HepG2 (cell line): ENCODE data around the gene LRPPRC. TPM values are rescaled to one million over a fixed set of nuclear protein-coding genes. Genes with fewer than 3 reads are reported as not detected.

Source experiments
- ATAC-seq: fragments of 200-7000 bp; cut with Tn5 transposase; 3 replicates; pipeline ENCODE4 v1.9.1; 2020; ENCODE audit warnings: mild to moderate bottlenecking, moderate library complexity
- BruUV-seq: library from RNA; stranded (reverse); fragments of 400-500 nt; replicated peaks from 2 replicates; lab custom pipeline; 2021; lab: Mats Ljungman, UMichigan
- CTCF ChIA-PET: fragments of 300-600 bp; formaldehyde crosslinking; extraction: SDS; loops from one replicate; lab custom pipeline; 2021; ENCODE audit warnings: low total read pairs, inconsistent platforms, low intra/inter-chr PET ratio; lab: Yijun Ruan, JAX
- POLR2A ChIA-PET: fragments of 350-600 bp; sonication (Branson Sonifier 250); formaldehyde crosslinking; loops from one replicate; lab custom pipeline; 2020; ENCODE audit warnings: antibody characterized with exemption, inconsistent platforms; lab: Yijun Ruan, JAX
- DNase-seq: peaks from one replicate; pipeline ENCODE4 v3.0.0-alpha.2; 2015; ENCODE audit warnings: low spot score
- FAIRE-seq: peaks from 3 replicates; lab custom pipeline; 2011; peaks lifted over from hg19 to GRCh38; lab: Jason Lieb, UNC
- H2AFZ ChIP-seq: one replicate; pipeline ENCODE4 v1.6.1; 2011; ENCODE audit warnings: low read length, inconsistent platforms
- H3K27ac ChIP-seq: fragments of 300-600 bp; 3 replicates; pipeline ENCODE4 v1.8.0; 2011; ENCODE audit warnings: mixed run types, mild to moderate bottlenecking, mixed read lengths, low read length, inconsistent platforms; ENCODE audit not compliant: insufficient read depth; ENCODE audit errors: extremely low read length
- H3K27me3 ChIP-seq, 2 experiments: fragments of 200-600 bp in 1 of 2; 2 replicates in 1 of 2; 3 replicates in 1 of 2; pipeline versions ENCODE4 v1.6.0 to v1.8.0; 2011; ENCODE audit warnings: low read length in 2 of 2, mild to moderate bottlenecking in 2 of 2, moderate library complexity in 2 of 2, inconsistent platforms in 1 of 2; ENCODE audit not compliant: insufficient read depth in 2 of 2, control insufficient read depth in 1 of 2
- H3K36me3 ChIP-seq, 2 experiments: fragments of 200-600 bp in 1 of 2; replicated peaks in 1 of 2; 2 replicates in 1 of 2; 3 replicates in 1 of 2; pipeline versions ENCODE4 v1.5.1 to v1.8.0; 2011; ENCODE audit warnings: low read length in 2 of 2, inconsistent platforms in 1 of 2; ENCODE audit not compliant: insufficient read depth in 2 of 2, control insufficient read depth in 1 of 2
- H3K4me1 ChIP-seq: 2 replicates; pipeline ENCODE4 v1.5.1; 2012; ENCODE audit warnings: low read length, inconsistent platforms; ENCODE audit not compliant: insufficient read depth
- H3K4me2 ChIP-seq: 2 replicates; pipeline ENCODE4 v1.6.0; 2011; ENCODE audit warnings: low read depth, low read length, inconsistent platforms
- H3K4me3 ChIP-seq, 3 experiments: fragments of 200-600 bp in 1 of 3; sonication (generic), shearing (Covaris generic) in 1 of 3; replicated peaks in 1 of 3; 2 replicates each; pipeline ENCODE4 v1.5.1; 2011 to 2016; ENCODE audit warnings: low read length in 3 of 3, inconsistent platforms in 2 of 3, low read depth in 2 of 3, mild to moderate bottlenecking in 2 of 3, control low read depth in 1 of 3, mixed read lengths in 1 of 3; ENCODE audit not compliant: insufficient read depth in 1 of 3
- H3K79me2 ChIP-seq: one replicate; pipeline ENCODE4 v1.6.1; 2011; ENCODE audit warnings: low read length, inconsistent platforms; ENCODE audit not compliant: insufficient read depth
- H3K9ac ChIP-seq: 2 replicates; pipeline ENCODE4 v1.6.0; 2011; ENCODE audit warnings: mild to moderate bottlenecking, low read depth, low read length, inconsistent platforms; ENCODE audit not compliant: insufficient read depth
- H3K9me3 ChIP-seq: 2 replicates; pipeline ENCODE4 v1.5.1; 2012; ENCODE audit warnings: mild to moderate bottlenecking, low read length
- H4K20me1 ChIP-seq: 2 replicates; pipeline ENCODE4 v1.6.0; 2011; ENCODE audit warnings: inconsistent platforms, mild to moderate bottlenecking, low read length, moderate library complexity; ENCODE audit not compliant: insufficient read depth
- NR2F6 ChIP-seq, 2 experiments: IDR thresholded peaks; 2 replicates each; pipeline ENCODE4 v1.6.1; 2016; ENCODE audit warnings: antibody characterized with exemption in 1 of 2, mild to moderate bottlenecking in 1 of 2
- ZBTB4 ChIP-seq: sonication (generic); formaldehyde crosslinking; IDR thresholded peaks from 2 replicates; pipeline ENCODE4 v1.4.0; 2020; ENCODE audit warnings: missing genetic modification reagents, mild to moderate bottlenecking, borderline replicate concordance
- ZFP41 ChIP-seq: sonication (generic); formaldehyde crosslinking; IDR thresholded peaks from 2 replicates; pipeline ENCODE4 v1.4.0; 2020; ENCODE audit warnings: mild to moderate bottlenecking, missing genetic modification reagents, borderline replicate concordance
- WGBS: methylation state at CpG from one replicate; pipeline ENCODE4 v1.1.6; 2017; ENCODE audit warnings: low lambda C conversion rate; 5-methylcytosine and 5-hydroxymethylcytosine counted together
- in situ Hi-C: cut with HindIII; loops from 2 replicates; pipeline ENCODE4 v1.10.0; 2017; ENCODE audit warnings: low pct_unique_long_range_greater_than_20kb; ENCODE audit not compliant: extremely low pct_ligation_motif_present
- intact Hi-C: fragments of 100-400 bp; cut with micrococcal nuclease; formaldehyde crosslinking; loops from one replicate; pipeline ENCODE4 v1.10.0; 2022; ENCODE audit not compliant: unreplicated experiment
- polyA plus RNA-seq, 8 experiments: library from polyadenylated mRNA; depleted of rRNA in 3 of 8; stranded (reverse) in 7 of 8; unstranded in 1 of 8; fragments of >200 nt; fragmentation: Illumina TruSeq in 4 of 8; extraction: Trizol in 4 of 8; gene quantifications; 2 replicates each; pipeline versions ENCODE4 v1.2.1 to v1.2.3, GENCODE V29; 2011 to 2016; ENCODE audit warnings: low read depth in 4 of 8, missing spikeins in 1 of 8, mixed read lengths in 1 of 8; ENCODE audit not compliant: insufficient read depth in 1 of 8
- total RNA-seq, 5 experiments: library from RNA; depleted of rRNA; stranded (reverse); fragments of >200 nt; fragmentation: Illumina TruSeq; extraction: Trizol; gene quantifications; 2 replicates each; pipeline ENCODE4 v1.2.3, GENCODE V29; 2016; ENCODE audit warnings: low read depth in 1 of 5

Gene LRPPRC
- total and polyA plus RNA-seq, 2 of the 13 experiments (the other 11 are each of a cell fraction or from before 2014, with no cell fraction given), result 117 to 167 TPM

GRCh38 chr2:43840965-43841364 lies 154.8 kb downstream of the LRPPRC start:
- TF ChIP-seq ZFP41 (CRISPR knock-in tag), result 0 out of 2 replicates have a peak, but pooled peaks have one; percentile 39
- TF ChIP-seq NR2F6 (IDR thresholded peaks at IDR 0.05), result no peak
- TF ChIP-seq NR2F6 (CRISPR knock-in tag; IDR thresholded peaks at IDR 0.05), result no peak
- no peak for TF ChIP-seq ZBTB4 (CRISPR knock-in tag)
- Histone ChIP-seq H3K27ac (no peak overlapping the region), H4K20me1 (no peaks in the 10 kb centered on the region), H3K9me3 (no peaks in the 10 kb centered on the region), H2AFZ (no peak overlapping the region), H3K9ac (no peak overlapping the region), H3K79me2 (peaks cover 34% of the 10 kb centered on the region), H3K4me3 (no peak overlapping the region), H3K27me3 (no peaks in the 10 kb centered on the region), H3K4me2 (peak overlapping the region; percentile 89), H3K4me1 (peaks cover 67% of the 10 kb centered on the region), H3K36me3 (peaks cover 2 to 17% of the 10 kb centered on the region in 2 experiments; a peak in 2 of 5 replicates)
- ATAC-seq (no peak), FAIRE-seq (no peak), DNase-seq (no peak)
- intact Hi-C loops (no loop called here), in situ Hi-C loops (no loop called here)
- POLR2A ChIA-PET, result interaction anchor here (2.9 to 3.7 kb wide), 2 partner anchors 33 to 67 kb away, joined by 9 to 17 read pairs; partner anchors contain the start of gene DYNC2LI1
- no TSS peak for BruUV-seq
- CTCF ChIA-PET, result interaction anchor here (1.1 kb wide), 1 partner anchor 43 kb away, joined by 3 read pairs; no protein-coding TSS in a partner anchor
- WGBS, result 94% methylated on average over 5 of the region's 5 CpGs
